DMS153 treated with DMSO at 0.1 percent for 48 hours (cell line): ENCODE results near the gene HSCB.
"Not testable (repeated sequence)": the region's sequence is repeated elsewhere in the genome, so short reads cannot be mapped to it uniquely, and the experiment has no call there.

Source experiments
- DNase-seq: peaks from one replicate; lab custom pipeline; 2025; ENCODE audit not compliant: unreplicated experiment; lab: John Stamatoyannopoulos, UW

The HSCB gene

DNA sequence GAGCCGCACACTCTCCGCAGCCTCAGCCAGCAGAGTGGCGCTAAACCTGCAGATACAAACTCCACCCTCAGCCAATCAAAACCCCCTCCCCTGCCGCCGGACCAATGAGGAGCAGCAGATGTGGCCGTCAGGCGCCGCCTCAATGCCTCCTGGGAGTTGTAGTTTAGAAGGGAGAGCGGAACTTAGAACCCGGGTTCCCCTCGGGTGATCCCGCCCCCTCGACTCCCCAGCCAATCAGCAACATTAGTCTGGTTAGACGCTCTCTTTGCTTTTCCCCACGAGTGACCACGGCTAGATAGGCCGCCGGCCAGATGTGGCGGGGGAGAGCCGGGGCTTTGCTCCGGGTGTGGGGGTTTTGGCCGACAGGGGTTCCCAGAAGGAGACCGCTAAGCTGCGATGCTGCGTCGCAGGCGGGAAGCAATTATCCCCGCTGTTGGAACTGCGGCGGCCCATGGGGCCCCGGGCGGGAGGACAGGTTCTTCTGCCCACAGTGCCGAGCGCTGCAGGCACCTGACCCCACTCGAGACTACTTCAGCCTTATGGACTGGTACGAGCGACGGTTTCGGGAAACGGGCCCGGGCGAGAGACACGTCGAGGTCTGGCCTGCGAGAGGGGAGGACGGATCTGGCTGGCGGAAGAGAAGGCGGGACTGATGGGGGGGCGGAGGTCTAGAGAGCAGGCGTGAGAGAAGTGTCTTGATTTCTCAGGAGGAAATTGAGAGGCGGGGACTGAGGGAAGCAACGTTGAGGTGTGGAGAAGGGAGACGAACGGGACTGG lies at the start of gene HSCB, which contains the start of gene CHEK2:
TSS of gene HSCB (plus strand) at position 255 of the 777 bp plus-strand sequence. CDS start at position 312, 57 bp downstream.
TSS of gene CHEK2 (minus strand) at position 36 of the 777 bp plus-strand sequence. CDS start 7,099 bp downstream, outside the sequence.
- peak; percentile 97 for DNase-seq

DNA sequence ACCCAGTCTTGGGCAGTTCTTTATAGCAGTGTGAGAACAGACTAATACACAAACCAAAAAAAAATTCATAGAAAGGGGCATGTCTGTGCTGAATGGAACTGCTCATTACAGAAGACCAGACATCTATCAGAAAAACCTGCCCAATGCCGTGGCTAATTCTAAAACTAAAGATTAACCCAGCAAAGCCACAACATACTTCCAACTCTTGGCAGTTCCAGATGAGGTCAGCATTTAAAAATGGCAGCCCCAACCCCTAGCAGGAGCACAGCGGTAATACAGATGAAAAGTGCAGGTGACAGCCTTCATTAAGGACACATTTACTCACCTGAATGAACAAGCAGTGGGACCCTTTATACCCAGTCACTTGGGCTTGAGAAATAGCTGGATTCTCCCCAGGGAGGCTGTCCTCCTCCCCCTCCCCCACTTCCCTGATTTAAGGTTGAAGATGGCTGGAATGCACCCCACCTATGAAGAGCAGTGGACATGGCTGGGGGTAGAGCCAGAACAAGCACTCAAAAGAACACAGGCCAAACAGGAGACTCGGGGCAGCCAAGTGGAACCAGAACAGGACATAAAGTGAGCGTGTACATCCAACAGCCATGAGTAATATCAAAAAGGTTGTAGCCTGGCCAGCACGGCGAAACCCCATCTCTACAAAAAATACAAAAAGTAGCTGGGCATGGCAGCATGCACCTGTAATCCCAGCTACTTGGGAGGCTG lies 48.6 kb upstream of the HSCB start:
- DNase-seq = not testable (repeated sequence)

- no peak for DNase-seq
Observed at GRCh38 chr22:28702891-28703290, 38.9 kb upstream of the HSCB start.

DNA sequence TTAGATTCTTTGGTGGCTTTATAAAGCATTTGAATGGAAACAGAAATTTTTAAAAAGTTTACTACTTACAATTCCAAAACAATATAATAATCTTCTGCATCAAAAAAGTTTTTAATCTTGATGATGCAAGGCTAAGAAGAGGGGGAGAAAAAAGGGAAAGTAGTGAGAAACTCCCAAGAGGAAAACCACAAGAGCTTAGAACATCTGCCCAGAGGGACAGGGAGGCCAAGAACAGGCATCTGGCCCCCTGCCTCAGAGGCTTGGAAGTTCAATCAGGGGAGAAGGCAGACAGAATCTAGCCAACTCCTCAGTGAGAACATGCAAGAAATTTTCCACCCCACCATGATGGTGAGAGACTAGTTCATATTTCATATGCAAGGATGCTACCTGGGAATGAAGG lies 38.4 kb upstream of the HSCB start:
- DNase-seq = no peak

- no peak for DNase-seq
Observed at GRCh38 chr22:28706845-28707244, 35.0 kb upstream of the HSCB start.

- DNase-seq = no peak
Observed at GRCh38 chr22:28710107-28710506, 31.7 kb upstream of the HSCB start.

- DNase-seq = no peak
Observed at GRCh38 chr22:28710576-28711191, 31.2 kb upstream of the HSCB start.

- no peak for DNase-seq
Observed at GRCh38 chr22:28711341-28711740, 30.5 kb upstream of the HSCB start.

GRCh38 chr22:28711820-28712777 lies 29.7 kb upstream of the HSCB start:
- DNase-seq = no peak

DNA sequence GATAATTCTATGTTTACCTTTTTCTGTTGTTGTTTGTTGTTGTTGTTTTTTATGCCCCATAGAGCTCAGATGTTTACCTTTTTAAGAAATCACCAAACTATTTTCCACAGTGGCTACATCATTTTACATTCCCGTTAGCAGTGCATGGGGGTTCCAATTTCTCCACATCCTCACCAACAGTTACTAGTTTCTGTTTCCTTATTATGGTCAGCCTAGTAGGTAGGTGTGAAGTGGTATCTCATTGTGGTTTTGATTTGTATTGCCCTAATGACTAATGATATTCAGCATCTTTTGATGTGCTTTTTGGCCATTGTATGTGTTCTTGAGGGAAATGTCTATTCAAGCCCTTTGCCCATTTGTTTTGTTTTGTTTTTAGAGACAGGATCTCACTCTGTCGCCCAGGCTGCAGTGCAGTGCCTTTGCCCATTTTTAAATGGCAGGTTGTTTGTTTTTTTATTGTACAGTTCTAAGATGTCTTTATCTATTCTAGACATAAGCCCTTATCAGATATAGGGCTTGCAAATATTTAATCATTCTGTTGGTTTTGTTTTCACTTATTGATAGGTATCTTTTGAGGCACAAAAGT lies 27.7 kb upstream of the HSCB start:
- DNase-seq = no peak

DNA sequence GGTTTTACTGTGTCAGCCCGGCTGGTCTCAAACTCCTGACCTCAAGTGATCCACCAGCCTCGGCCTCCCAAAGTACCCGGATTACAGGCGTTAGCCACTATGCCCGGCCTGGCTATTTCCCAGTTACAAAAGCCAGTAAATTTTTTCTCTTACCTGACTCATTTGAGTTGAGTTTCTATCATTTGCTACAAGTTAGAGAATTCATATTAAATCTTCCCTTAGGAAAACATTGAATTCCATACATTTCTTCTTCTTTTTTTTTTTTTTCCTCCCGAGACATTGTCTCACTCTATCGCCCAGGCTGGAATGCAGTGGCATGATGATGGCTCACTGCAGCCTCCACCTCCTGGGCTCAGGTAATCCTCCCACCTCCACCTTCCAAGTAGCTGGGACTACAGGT lies 26.2 kb upstream of the HSCB start:
- no peak for DNase-seq

GRCh38 chr22:28716686-28717085 lies 25.2 kb upstream of the HSCB start:
- DNase-seq = no peak

DNA sequence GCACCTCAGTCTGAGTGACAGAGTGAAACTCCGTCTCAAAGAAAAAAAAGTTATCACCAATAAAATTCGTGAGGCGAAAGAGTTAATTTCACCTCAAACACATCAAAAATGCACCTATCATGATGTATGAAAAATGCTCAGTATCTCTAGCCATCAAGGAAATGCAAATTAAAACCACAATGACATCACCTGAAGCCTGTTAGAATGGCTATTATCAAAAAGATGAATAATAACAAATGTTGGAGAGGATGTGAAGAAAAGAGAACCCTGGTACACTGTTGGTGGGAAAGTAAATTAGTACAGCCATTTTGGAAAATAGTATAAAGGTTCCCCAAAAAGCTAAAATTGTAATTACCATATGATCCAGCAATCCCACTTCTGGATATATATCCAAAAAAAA lies 23.8 kb upstream of the HSCB start:
- DNase-seq = no peak

- no peak for DNase-seq
Observed at GRCh38 chr22:28728002-28728401, 13.8 kb upstream of the HSCB start.

DNA sequence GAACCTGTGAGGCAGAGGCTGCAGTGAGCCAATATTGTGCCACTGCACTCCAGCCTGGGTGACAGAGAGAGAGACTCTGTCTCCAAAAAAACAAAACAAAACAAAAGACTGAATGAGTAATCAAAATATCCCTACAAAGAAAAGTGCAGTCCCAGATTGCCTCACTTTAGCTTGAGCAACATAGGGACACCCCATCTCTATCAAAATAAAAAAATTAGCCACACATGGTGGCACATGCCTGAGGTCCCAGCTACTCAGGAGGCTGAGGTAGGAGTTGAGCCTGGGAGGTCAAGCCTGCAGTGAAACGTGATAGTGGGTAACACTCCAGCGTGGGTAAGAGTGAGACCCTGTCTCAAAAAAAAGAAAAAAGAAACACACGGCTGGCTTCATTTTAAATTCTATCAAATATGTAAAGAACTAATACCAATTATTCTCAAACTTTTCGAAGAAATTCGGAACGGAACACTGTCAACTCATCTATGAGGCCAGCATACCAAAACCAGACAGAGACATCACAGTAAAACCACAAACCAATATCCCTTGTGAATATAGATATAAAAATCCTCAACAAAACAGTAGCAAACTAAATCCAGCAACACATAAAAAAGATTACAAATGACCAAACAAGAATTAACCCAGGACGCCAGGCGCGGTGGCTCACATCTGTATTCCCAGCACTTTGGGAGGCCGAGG lies 13.1 kb upstream of the HSCB start:
- no peak for DNase-seq

- no peak for DNase-seq
Observed at GRCh38 chr22:28730179-28730578, 11.7 kb upstream of the HSCB start.

DNA sequence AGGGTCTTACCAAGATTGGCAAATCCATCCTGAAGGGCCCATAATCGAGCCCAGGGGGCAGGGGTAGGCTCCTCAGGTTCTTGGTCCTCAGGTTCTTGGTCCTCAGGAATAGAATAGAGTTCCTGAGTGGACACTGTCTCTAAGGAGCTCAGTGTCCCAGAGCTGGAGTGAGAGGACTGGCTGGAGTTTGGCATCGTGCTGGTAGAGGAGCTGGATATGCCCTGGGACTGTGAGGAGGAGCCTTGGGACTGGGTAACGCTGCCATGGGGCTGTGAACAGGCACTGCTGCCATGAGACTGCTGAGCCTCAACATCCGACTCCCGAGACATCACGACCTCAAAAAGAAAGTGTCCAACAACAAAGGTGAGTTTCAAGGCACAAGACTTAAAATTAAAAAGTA lies 7.4 kb upstream of the HSCB start:
- no peak for DNase-seq

- no peak for DNase-seq
Observed at GRCh38 chr22:28736301-28737155, 5.3 kb upstream of the HSCB start.

- no peak for DNase-seq
Observed at GRCh38 chr22:28737701-28738100, 4.1 kb upstream of the HSCB start.
